GM20431 (cell line): Measurements from ENCODE around the gene PSKH1.
"Not testable (repeated sequence)": the region's sequence is repeated elsewhere in the genome, so short reads cannot be mapped to it uniquely, and the experiment has no call there.

Experiments
- in situ Hi-C: fragments of 300-500 bp; cut with MseI, MboI; formaldehyde crosslinking; loops from one replicate; pipeline ENCODE4 v1.15.0; 2020; ENCODE audit warnings: low sequenced_read_pairs; ENCODE audit not compliant: unreplicated experiment

Gene PSKH1

GRCh38 chr16:67892899-67893742 is at the start of gene PSKH1:
PSKH1 (plus strand) TSS chr16:67893254; CDS start chr16:67908750, 15,496 bp downstream.
- in situ Hi-C loops = no loop called here

DNA sequence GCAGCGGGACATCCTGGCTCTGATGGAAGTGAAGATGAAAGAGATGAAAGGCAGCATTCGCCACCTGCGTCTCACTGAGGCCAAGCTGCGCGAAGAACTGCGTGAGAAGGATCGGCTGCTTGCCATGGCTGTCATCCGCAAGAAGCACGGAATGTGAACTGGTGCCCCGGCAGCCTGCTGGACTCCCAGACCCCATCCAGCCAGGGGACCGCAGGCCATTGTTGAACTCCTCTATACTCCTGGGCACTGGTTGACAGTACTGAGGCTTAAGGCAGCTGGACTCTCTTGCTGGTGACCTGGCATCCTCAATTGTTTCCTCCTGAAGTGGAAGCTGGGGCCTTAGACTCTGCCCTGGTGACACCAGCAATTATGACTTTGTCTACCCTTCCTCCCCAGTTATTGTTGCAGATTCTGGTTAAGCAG is 49.7 kb upstream of the PSKH1 start:
- in situ Hi-C loops = no loop called here

DNA sequence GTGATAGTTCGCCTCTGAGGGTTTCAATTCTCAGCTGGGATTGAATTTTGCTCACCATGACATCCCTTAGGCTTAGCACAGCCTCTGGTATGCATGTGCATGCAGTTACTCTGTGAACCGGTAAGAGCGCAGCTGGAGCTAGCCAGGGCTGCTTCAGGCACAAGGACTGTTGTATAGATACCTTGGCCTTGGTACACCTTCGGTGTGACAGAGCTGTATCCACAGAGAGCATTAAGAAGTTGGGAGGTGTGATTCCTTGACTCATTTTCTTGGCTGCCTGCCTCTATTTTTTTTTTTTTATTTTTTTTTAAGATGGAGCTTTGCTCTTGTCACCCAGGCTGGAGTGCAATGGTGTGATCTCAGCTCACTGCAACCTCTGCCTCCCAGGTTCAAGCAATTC is 48.6 kb upstream of the PSKH1 start:
- in situ Hi-C loops = no loop called here

DNA sequence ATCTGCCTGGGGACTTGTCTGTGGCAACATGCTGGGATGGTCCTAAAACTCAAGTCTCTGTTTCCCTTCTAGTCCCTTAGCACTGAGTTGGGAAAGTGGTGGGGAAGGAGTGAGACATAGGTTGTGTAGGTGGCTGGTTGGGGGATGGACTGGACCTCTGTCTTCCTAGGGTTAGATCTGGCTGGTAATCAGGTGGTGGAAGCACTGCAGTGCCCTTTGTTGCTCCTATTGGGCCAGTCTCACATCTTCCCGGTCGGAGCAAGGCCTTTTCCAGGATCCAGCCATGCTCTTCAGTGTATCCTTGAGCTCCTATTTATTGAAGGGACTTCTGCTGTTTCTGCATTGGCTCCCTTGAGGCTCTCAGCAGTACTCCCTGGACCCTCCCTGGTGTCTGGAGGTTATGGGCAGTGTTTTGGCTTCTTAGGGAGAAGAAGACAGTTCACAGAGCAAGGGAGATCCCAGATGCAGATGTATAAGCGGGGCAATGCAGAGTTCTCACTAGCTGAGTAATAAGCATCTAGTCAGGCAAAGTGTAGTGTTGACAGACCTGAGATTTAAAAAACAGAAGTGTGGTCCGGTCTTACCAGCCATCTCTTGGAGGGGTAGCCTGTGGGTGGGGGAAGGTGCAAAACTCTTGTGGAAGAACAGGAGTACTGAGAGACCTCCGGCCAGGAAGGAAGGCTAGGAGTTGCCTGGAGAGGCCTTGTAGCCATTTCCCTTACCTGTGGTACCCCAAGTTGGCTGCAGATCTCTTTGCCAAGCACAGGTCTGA is 47.6 kb upstream of the PSKH1 start:
- in situ Hi-C loops = no loop called here

GRCh38 chr16:67846063-67846319 is 47.1 kb upstream of the PSKH1 start:
- in situ Hi-C loops = no loop called here

GRCh38 chr16:67846320-67847063 is 46.6 kb upstream of the PSKH1 start, which contains the start of gene NUTF2:
NUTF2 (plus strand) TSS chr16:67846933; CDS start chr16:67865131, 18,198 bp downstream.
- in situ Hi-C loops = no loop called here

- in situ Hi-C loops = no loop called here
Measured at GRCh38 chr16:67847064-67847861, 45.8 kb upstream of the PSKH1 start, which contains the start of gene CENPT. CENPT (minus strand) TSS chr16:67847693; CDS start chr16:67833859, 13,834 bp downstream.

DNA sequence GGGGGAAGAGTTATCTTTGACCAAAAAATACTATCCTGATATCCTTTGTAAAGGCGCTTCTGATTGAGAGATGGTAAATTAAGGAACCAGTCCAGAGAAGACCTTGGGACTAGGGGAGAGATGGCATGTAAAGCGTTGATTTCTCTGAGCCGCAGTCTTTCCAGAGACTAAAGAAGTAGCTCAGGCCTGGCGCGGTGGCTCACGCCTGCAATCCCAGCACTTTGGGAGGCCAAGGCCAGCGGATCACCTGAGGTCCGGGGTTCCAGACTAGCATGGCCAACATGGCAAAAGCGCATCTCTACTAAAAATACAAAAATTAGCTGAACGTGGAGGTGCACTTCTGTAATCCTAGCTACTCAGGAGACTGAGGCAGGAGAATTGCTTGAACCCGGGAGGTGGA is 44.9 kb upstream of the PSKH1 start:
- in situ Hi-C loops = no loop called here

DNA sequence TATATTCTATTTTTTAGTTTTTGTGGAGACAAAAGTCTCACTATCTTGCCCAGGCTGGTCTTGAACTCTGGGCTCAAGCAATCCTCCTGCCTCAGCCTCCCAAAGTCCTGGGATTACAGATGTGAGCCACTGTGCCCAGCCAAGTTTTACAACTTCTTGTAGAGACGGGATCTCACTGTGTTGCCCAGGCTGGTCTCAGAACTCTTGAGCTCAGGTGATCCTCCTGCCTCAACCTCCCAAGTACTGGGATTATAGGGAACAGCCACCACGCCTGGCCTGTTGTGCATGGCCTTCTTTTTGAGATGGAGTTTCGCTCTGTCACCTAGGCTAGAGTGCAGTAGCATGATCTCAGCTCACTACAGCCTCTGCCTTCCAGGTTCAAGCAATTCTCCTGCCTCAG is 39.4 kb upstream of the PSKH1 start:
- in situ Hi-C loops = no loop called here

GRCh38 chr16:67855789-67856188 is 37.3 kb upstream of the PSKH1 start:
- in situ Hi-C loops = no loop called here

- in situ Hi-C loops = no loop called here
Measured at GRCh38 chr16:67856927-67857546, 36.0 kb upstream of the PSKH1 start.

- in situ Hi-C loops = no loop called here
Measured at GRCh38 chr16:67857547-67858233, 35.4 kb upstream of the PSKH1 start.

GRCh38 chr16:67858500-67858899 is 34.6 kb upstream of the PSKH1 start:
- in situ Hi-C loops = no loop called here

DNA sequence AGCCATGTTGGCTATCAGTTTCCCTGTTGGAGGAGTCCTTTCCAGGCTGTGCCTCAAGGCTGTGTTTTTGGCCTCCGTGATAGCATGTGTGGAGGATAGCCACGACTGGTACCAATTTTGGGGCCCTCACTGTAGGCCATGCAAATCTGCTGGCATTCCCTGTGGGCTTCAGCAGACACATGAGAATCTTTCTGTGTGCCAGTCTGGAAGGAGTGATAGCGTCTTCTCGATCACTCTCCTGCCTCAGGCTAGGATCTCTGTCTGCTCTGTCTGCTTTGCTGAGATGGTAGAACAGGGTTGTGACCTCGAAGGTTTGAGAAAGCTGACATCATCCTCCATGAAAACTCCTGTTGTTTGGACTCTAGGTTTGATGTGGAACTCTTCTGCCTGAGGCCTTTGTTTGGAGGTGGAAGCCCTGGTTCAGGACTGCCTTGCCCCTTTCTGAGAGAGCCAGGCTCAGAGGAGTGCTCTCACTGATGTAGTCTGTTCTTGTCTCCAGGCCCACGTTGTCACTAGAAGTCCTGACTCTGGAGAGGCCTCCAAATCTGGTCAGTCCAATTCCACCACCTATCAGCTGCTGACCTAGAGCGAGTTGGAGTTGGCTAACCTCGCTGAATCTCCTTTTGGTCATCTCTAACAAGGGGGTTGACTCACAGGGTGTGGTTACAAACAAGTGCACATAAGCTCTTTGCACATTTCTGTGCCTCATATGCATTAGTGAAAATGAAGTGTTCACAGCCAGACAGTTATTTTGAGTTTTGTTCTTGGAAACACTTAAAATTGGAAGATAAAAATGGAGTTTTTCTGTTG is 32.3 kb upstream of the PSKH1 start:
- in situ Hi-C loops = no loop called here

- in situ Hi-C loops = no loop called here
Measured at GRCh38 chr16:67861877-67862276, 31.2 kb upstream of the PSKH1 start.

DNA sequence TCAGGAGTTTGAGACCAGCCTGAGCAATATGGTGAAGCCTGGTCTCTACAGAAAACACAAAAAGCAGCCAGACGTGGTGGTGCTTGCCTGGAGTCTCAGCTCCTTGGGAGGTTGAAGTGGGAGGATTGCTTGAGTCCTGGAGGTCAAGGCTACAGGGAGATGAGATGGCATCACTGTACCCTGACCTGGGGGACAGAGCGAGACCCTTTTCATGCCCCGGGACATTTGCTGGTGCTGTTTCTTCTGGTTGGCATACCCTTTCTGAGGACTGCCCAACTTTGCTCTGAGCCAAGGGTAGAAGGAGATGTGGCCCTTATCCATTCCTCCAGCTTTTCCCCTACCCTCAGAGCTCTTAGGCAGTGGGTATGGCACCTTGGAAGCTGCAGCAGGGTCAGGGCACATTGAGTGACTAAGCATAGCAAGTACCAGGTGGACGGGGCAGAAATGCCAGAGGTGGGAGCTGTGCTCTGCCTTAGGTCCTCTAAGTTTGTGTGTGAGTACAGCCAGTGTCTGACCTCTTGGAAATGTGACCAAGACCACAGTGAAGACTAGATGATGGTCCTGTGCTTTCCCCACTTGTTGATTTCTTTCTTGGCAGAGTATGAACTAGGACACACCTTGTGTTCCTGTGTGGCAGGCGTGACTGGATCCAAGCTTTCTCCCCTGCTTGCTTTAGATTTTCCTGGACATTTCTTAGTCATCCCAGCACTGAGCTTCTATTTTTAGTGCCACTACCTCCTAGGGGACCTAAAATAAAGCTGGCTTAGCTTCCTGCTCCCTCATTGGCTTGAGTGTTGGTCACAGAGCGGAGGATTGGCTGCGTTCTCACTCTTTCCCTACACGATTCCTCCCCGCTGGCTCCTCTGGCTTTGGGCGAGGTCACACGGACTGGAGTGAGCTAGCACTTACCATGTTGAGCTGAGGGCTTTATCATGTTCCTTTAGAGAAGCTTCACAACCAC is 30.2 kb upstream of the PSKH1 start:
- in situ Hi-C loops = no loop called here

- in situ Hi-C loops = not testable (repeated sequence)
Measured at GRCh38 chr16:67864044-67864443, 29.0 kb upstream of the PSKH1 start.
